GM19043 (cell line): Measurements from ENCODE around the gene EIF3M.
A peak's percentile ranks its signal among the peaks of the same experiment; 100 is the strongest.

Experiments used
- ATAC-seq: cut with Tn5 transposase; IDR thresholded peaks from one replicate; pipeline ENCODE4 v1.9.1; 2021; ENCODE audit warnings: low read depth; ENCODE audit not compliant: unreplicated experiment

The EIF3M gene

GRCh38 chr11:32583459-32584271, at the start of gene EIF3M:
TSS of gene EIF3M (plus strand) at chr11:32583831. CDS start at chr11:32583888, 57 bp downstream.
- ATAC-seq, result peak; percentile 99

- ATAC-seq, result no peak
Measured at GRCh38 chr11:32538804-32539203, 44.8 kb upstream of the EIF3M start.

GRCh38 chr11:32549611-32550187, 33.9 kb upstream of the EIF3M start:
- ATAC-seq, result no peak

- ATAC-seq, result no peak
Measured at GRCh38 chr11:32550207-32550606, 33.4 kb upstream of the EIF3M start.

GRCh38 chr11:32555091-32555490, 28.5 kb upstream of the EIF3M start:
- ATAC-seq, result no peak

- no peak for ATAC-seq
Measured at GRCh38 chr11:32555895-32556294, 27.7 kb upstream of the EIF3M start.

GRCh38 chr11:32561835-32562234, 21.8 kb upstream of the EIF3M start:
- ATAC-seq, result no peak

- ATAC-seq, result no peak
Measured at GRCh38 chr11:32562839-32563599, 20.6 kb upstream of the EIF3M start.

- ATAC-seq, result no peak
Measured at GRCh38 chr11:32563600-32563959, 20.1 kb upstream of the EIF3M start.

GRCh38 chr11:32566517-32566916, 17.1 kb upstream of the EIF3M start:
- no peak for ATAC-seq

GRCh38 chr11:32567154-32567553, 16.5 kb upstream of the EIF3M start:
- ATAC-seq, result no peak

GRCh38 chr11:32569313-32569881, 14.2 kb upstream of the EIF3M start:
- ATAC-seq, result no peak

GRCh38 chr11:32571039-32571438, 12.6 kb upstream of the EIF3M start:
- no peak for ATAC-seq

GRCh38 chr11:32573228-32573627, 10.4 kb upstream of the EIF3M start:
- ATAC-seq, result no peak

- no peak for ATAC-seq
Measured at GRCh38 chr11:32574421-32574820, 9.2 kb upstream of the EIF3M start.

GRCh38 chr11:32575070-32575469, 8.6 kb upstream of the EIF3M start:
- no peak for ATAC-seq

GRCh38 chr11:32576456-32576855, 7.2 kb upstream of the EIF3M start:
- ATAC-seq, result no peak

- ATAC-seq, result no peak
Measured at GRCh38 chr11:32580967-32581366, 2.7 kb upstream of the EIF3M start.

- ATAC-seq, result no peak
Measured at GRCh38 chr11:32581556-32581955, 2.1 kb upstream of the EIF3M start.

GRCh38 chr11:32584921-32585320, 1.3 kb downstream of the EIF3M start:
- no peak for ATAC-seq

- ATAC-seq, result no peak
Measured at GRCh38 chr11:32586576-32587190, 3.1 kb downstream of the EIF3M start.
